Globus pallidus (tissue), 1 donor: ENCODE data around the gene SETBP1.

Source experiments
- DNase-seq: peaks from one replicate; pipeline ENCODE4 v3.0.0-alpha.2; 2015; ENCODE audit warnings: low spot score

The SETBP1 gene

DNA sequence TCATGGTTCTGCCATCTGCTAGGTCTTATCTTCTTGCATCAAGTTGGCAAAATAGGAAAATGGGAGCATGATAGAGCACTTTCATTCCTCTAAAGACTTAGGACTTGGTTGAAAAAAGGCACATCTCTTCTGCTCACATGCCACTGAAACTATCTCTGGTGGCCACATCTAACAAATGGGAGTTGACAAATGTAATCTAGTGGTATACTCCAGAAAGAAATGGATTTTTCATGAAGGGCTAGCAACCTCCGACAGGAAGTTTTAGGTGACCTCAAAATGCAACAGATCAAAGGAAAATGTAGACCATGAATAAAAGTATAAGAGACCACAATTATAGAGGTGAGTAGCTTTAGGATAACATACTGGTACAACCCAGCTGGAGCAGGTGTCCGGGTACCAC is 224.1 kb downstream of the SETBP1 start:
- DNase-seq = no peak

GRCh38 chr18:44909191-44909719 is 228.6 kb downstream of the SETBP1 start:
- DNase-seq = no peak

- no peak for DNase-seq
These were observed 230.6 kb downstream of the SETBP1 start for GRCh38 chr18:44911260-44911659.

- DNase-seq = no peak
These were observed 231.1 kb downstream of the SETBP1 start for GRCh38 chr18:44911773-44912172.

DNA sequence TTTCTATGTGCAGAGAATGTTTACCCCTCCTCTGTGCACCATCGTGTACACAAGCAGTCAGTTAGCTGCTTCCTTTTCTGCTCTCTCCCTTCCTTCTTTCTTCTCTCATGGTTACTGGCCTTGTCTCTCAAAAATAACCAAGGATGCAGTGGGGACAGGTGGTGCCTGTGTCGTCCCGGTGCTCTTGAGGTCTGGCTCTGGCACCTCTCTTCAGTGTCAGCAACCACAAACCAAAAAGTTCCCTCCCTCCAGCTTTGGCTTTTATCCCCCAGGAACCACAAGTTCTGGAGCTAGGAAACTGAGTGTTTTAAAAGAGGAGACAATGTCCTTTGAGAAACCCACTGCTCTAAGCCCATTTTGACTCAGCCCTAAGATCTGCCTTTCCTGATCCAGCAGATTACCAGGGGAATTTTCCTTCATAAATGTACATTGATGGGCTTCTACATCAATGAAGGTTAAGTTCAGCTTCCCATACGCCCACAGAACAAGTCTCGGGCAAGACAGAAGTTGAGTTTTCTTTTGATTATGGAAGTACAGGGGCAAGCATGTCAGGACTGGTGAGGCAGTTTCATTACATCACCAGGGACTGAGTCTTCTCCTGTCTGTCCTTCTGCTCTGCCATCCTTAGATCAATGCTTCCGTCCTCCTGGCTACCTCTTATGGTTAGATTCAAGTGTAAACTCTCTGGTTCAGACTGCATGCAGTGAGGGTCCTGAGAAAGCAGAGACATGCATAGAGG is 232.2 kb downstream of the SETBP1 start:
- no peak for DNase-seq

DNA sequence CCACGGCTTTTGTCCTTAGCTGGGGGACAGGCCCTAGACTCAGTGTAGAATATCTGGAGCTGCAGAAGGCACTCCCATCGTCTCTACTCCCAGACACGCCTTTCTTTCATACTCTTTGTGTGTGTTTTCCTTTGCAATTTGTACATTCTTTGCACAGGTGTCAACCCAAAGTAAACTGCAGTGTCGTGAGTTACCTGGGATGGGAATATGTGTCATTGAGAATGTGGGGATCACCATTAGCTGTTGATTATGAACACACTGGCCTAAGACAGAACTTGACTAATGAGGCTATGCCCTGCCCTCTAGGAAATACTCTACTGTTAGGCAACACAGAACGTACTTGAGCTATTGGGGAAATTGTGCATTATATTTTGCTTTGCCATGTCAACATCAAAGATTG is 233.3 kb downstream of the SETBP1 start:
- DNase-seq = no peak

GRCh38 chr18:44915213-44915612 is 234.5 kb downstream of the SETBP1 start:
- no peak for DNase-seq

DNA sequence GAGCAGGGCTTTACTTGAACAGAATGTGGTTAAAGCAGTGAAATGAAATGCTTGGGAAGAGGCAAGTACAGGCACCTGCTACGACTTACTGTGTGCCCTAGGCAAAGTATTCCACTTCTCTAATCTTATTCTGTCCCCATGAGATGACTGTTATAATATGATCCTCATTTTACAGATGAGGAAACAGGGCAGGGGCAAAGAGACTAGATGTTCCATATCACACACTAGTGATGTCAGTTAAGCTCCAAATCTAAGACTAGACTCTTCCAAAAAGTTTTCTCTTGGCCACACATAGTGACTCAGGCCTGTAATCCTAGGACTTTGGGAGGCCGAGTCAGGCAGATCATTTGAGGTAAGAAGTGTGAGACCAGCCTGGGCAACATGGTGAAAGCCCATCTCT is 235.0 kb downstream of the SETBP1 start:
- DNase-seq = no peak

GRCh38 chr18:44916429-44917207 is 235.9 kb downstream of the SETBP1 start:
- DNase-seq = no peak

DNA sequence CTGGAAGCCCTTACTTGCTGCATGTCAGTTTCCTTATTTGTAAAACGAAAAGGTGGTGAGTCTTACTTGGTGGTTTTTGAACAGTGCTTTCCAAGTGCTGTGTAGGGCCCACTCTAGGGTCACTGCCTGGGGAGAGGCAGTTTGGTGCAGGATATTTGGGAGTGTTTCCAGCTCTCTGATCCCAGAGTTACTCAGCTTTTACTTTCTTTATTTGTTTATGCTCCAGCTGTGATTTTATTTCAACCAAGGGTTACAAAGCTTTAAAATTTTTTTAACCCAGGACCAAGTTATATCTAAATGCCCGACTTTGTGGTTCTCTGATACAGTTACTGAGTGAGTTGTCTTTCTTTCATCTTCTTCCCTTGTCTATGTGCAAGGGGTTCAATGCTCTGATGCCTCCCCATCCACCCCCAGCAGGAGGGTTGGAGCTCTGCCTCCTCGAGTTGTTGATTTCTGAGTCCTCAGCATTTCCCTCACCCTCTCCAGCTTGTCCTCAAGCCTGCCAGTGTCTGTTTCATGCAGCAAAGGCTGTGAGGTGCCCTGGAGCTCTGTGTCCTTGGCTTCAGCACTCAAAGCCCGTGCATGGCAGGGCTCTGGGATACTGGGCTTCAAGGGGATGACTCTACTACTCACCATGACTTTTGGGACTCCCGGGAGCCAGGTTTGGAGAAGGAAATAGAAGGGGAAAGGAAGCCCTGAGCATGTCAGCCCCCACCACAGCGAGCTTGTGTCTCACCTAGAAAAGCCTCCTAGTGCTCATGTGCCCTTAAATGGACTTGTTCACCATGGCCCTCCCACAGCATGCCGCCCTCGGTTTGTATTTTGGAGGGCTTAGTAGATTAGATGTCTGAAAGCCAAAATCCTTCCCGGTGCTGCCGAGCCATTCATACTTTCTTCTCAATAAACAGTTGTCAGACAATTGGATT is 236.8 kb downstream of the SETBP1 start:
- no peak for DNase-seq

DNA sequence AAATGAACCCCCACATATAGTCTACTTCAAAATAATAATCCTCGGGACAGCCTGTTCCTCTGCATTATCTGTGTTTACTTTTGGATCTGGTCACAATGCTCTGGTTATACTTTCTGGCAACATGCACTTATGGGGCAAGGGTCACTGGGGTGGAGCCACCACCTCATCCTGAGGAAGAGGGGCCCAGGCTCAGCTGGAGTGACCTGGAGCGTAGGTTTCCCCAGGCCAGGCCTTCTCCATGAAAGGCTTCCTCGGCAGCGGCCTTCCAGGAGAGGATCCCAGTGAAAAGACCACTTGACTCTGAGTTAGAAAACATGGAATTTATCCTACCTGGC is 237.4 kb downstream of the SETBP1 start:
- DNase-seq = no peak

GRCh38 chr18:44920441-44920840 is 239.8 kb downstream of the SETBP1 start:
- no peak for DNase-seq

GRCh38 chr18:44921974-44922373 is 241.3 kb downstream of the SETBP1 start:
- DNase-seq = no peak

DNA sequence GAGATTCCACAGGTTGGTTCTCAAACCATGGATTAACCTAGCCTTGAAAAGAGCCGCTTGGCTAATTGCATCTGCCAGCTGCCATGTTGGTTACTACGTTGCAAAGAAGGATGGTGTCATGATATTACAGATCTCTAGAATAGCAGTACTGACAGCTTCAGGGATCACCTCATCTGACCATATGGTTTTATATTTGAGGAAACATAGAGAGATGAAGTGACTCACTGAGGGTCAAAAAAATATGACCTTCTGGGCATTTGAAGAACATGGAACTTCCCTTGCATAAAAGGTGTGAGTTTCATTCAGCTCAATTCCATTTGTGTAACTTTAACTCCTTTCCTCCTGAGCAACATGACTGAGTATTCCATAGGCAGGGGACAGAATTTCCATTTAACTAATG is 242.3 kb downstream of the SETBP1 start:
- DNase-seq = no peak

GRCh38 chr18:44924785-44925499 is 244.3 kb downstream of the SETBP1 start:
- DNase-seq = no peak

DNA sequence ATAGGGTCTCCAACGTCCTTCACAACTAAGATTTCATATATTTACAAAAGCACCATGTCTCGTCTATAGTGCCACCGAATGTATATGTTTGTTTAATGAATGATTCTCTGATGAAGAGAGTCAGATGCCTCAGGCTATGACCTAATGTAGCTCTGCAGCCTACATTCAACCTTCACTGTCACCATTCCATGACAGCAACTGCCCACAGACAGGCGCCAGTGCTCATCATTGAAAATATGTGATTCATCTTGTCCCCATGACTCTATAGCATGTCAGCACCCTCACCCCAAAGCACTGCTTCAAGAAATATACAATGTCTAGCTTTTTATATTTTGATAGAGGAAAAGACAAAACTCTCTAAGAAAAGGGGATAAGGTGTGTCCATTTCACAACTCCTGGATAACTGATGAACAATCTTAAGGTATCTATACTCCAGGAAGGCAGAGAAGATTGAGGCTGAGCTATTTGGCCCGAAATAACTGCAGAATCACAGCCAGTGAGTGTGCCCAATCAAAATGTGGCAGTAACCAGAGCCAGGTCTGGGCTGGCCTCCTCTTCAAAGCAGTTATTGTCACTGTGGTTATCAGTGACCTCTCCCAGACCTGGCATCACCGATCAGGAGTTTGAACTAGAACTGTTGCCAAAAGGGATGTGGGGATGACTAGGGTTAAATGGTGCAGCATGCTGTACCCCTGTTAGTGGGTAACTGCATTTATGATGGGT is 246.6 kb downstream of the SETBP1 start:
- no peak for DNase-seq

GRCh38 chr18:44934901-44935300 is 254.2 kb downstream of the SETBP1 start:
- no peak for DNase-seq

DNA sequence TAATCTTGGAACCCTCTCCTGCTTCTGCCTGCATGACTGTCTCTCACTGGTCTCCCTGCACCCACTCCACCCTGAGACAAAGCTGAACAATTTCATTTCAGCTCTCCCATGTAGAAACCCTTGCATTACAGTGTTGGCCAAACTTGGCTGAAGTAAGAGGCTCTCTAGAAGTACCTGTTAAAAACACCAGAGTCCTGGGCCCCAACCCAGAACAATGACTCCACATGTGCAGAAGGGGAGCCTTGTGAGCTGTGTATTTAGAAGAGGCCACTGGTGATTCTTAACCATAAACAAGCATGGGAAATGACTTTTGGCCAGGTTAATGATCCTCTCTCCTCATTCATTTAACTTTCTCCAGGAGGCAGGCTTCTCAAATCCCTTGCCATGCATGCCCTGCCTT is 254.8 kb downstream of the SETBP1 start:
- DNase-seq = no peak

DNA sequence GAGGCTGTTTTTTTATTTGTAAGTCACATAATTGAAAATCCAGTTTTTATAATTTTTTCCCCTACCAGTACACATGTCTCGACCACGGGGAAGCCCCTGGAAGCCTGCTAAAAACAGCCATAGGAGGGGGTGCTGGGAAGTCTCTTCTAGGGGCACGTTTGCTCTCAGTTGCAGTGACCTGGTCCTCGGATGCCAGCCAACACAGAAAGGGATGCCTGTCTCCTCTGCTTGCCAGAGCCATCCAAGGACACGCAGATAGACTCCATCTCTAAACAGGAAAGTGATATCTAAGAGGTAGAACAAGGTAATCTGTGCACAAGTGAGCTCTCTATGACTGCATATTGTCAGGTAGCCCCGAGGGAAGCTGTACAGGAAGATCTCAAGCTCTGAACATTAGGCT is 255.8 kb downstream of the SETBP1 start:
- DNase-seq = no peak

DNA sequence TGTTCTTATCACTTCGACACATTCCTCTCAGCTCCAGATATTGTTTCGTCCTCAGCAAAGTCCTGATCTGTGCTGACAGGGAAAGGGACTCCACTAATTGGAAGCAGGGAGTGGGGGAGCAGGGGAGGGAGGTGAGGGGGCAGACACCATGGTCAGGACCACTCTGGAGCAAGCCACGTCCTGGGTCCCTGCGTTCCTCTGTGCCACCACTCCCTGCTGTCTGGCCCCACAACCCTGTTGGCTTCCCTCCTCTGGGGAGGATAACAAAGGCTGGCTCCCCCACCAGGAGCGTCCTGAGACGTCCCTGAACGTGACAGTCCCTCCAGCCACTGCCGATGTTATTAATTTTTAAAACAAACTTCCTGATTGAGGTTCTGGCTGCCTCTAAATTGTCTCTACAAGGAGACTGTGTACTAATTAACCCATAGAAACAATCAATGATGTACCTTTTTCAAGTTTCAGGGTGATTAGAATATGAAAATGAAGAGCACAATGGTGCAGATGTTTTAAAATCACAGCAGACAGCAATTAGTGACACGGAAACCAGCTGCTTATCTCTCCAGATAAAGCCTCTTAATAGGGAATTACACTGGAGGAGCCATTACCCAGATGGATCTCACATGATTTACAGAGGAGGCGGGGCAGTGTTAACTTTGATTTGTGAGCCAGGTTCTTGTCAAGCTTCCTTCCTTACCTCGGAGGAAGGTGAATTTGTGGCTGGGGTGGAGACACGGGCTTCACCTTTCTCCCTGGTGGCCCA is 257.5 kb downstream of the SETBP1 start:
- no peak for DNase-seq
